Right renal pelvis (tissue), 4 donors: Measurements from ENCODE around the gene MOV10L1. TPM values are rescaled to one million over a fixed set of nuclear protein-coding genes. Genes with fewer than 3 reads are reported as not detected.

Experiments used
- DNase-seq, 4 donors: peaks; one replicate each; pipeline ENCODE4 v3.0.0-alpha.2; 2013; ENCODE audit warnings: low read depth in 4 of 4, low spot score in 3 of 4, missing footprints in 1 of 4
- polyA plus RNA-seq, 4 donors: library from polyadenylated mRNA; unstranded; fragments of 120-200 nt; gene quantifications; one replicate each; pipeline ENCODE4 v1.2.1, GENCODE V29; 2013; ENCODE audit not compliant: insufficient read length in 4 of 4

Gene MOV10L1
- polyA plus RNA-seq, 4 donors: 0.33 to 1.2 (median 0.71) TPM

- DNase-seq: no peak
These were observed 12.2 kb downstream of the MOV10L1 start for GRCh38 chr22:50101870-50102565.

GRCh38 chr22:50102946-50103345 lies 13.1 kb downstream of the MOV10L1 start:
- DNase-seq: no peak

GRCh38 chr22:50104141-50104544 lies 14.3 kb downstream of the MOV10L1 start:
- DNase-seq: no peak

- DNase-seq: no peak
These were observed 15.6 kb downstream of the MOV10L1 start for GRCh38 chr22:50105208-50106100.

- DNase-seq: no peak
These were observed 17.7 kb downstream of the MOV10L1 start for GRCh38 chr22:50107529-50107928.

- DNase-seq: no peak
These were observed 21.2 kb downstream of the MOV10L1 start for GRCh38 chr22:50111056-50111455.

GRCh38 chr22:50112151-50113118 lies 22.6 kb downstream of the MOV10L1 start:
- no peak for DNase-seq

- DNase-seq: no peak
These were observed 24.6 kb downstream of the MOV10L1 start for GRCh38 chr22:50114221-50115021.

GRCh38 chr22:50115693-50116092 lies 25.9 kb downstream of the MOV10L1 start:
- DNase-seq: no peak

- no peak for DNase-seq
These were observed 27.5 kb downstream of the MOV10L1 start for GRCh38 chr22:50117168-50117762.

GRCh38 chr22:50118129-50118528 lies 28.3 kb downstream of the MOV10L1 start:
- no peak for DNase-seq

- DNase-seq: no peak
These were observed 28.9 kb downstream of the MOV10L1 start for GRCh38 chr22:50118557-50119168.

- no peak for DNase-seq
These were observed 29.5 kb downstream of the MOV10L1 start for GRCh38 chr22:50119169-50119767.

GRCh38 chr22:50119768-50120251 lies 30.0 kb downstream of the MOV10L1 start:
- DNase-seq: no peak

- no peak for DNase-seq
These were observed 31.5 kb downstream of the MOV10L1 start for GRCh38 chr22:50121202-50121740.

- DNase-seq: no peak
These were observed 33.3 kb downstream of the MOV10L1 start for GRCh38 chr22:50123119-50123518.

- DNase-seq: no peak
These were observed 35.2 kb downstream of the MOV10L1 start for GRCh38 chr22:50125029-50125428.

GRCh38 chr22:50129121-50129736 lies 39.4 kb downstream of the MOV10L1 start:
- DNase-seq: no peak
